Stimulated activated CD4-positive, alpha-beta T cell treated with anti-CD3 and anti-CD28 coated beads, TNF-alpha, amount 100 ng/mL, for 1 hour (primary cell): ENCODE data around the gene PRDM4.
"Not testable (repeated sequence)": the region's sequence is repeated elsewhere in the genome, so short reads cannot be mapped to it uniquely, and the experiment has no call there.

Experiments
- DNase-seq, 3 donors: peaks; one replicate each; pipeline ENCODE4 v3.0.0-alpha.2; 2020; ENCODE audit warnings: low read depth in 3 of 3, low spot score in 1 of 3

Gene PRDM4

GRCh38 chr12:107702106-107702505, 58.8 kb downstream of the PRDM4 start:
- DNase-seq = no peak

- not testable (repeated sequence) for DNase-seq
Observed at GRCh38 chr12:107695772-107696171, 65.2 kb downstream of the PRDM4 start.

GRCh38 chr12:107685360-107686248, 75.3 kb downstream of the PRDM4 start, which contains the start of gene PWP1:
Gene PWP1 (plus strand): TSS chr12:107685799. CDS start chr12:107685900, 101 bp downstream.
- peak; percentile 88 to 93 (median 93) for DNase-seq

DNA sequence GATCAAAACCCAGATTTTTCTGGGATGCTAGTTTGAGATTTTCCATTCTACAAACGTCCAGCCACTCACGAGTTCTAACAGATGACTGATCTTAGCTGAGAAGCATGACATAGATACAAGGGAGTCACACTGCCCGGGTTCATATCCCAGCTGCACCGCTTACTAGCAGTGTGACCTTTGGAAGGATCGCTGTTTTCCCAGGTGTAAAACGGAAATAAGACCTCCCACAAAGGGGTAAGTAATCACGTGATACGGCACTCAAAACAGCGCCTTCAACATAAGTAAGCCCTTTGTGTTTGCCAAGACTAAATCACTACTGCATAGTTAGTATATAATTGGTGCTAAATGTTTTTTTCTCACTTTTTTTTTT, 76.0 kb downstream of the PRDM4 start:
- DNase-seq = no peak

DNA sequence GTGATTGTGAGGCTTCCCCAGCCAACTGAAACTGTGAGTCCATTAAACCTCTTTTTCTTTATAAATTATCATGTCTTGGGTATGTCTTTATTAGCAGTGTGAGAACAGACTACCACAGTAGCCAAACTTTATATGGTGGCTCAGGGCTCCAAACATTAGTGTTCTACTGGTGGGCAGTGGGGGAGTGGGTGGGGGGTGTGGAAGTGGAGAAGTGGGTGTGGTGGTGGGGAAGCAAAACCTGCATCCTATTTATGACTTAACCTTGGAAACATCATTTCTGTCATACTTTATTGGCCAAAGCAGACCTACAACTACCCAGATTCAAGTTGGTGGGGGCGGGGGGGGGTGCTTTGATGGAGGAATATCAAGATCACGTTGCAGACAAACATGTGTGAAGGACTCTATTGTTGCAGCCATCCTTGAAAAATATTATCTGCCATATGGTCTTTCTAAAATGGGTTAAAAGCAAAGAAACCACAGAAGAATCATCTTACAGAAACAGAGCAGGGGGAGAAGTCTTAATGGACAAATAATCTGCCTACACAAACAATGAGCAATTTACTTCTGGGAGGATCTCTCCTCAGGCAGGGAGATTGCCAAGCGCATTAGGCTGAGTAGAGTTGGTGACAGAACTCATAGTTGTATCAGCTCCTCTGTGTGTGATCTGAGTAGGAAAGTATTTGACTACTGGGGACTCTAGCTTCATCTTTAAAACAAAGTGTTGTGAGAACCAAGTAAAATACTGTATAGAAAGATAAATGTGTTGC, 76.7 kb downstream of the PRDM4 start:
- no peak for DNase-seq
